ENCODE measurements around the gene PTK6.
"Not testable (repeated sequence)": the region's sequence is repeated elsewhere in the genome, so short reads cannot be mapped to it uniquely, and the experiment has no call there.

PTK6 gene

GRCh38 chr20:63495167-63495720, 41.9 kb downstream of the PTK6 start:
- no peak for DNase-seq (ENCODE audit: low read depth, low spot score)

DNA sequence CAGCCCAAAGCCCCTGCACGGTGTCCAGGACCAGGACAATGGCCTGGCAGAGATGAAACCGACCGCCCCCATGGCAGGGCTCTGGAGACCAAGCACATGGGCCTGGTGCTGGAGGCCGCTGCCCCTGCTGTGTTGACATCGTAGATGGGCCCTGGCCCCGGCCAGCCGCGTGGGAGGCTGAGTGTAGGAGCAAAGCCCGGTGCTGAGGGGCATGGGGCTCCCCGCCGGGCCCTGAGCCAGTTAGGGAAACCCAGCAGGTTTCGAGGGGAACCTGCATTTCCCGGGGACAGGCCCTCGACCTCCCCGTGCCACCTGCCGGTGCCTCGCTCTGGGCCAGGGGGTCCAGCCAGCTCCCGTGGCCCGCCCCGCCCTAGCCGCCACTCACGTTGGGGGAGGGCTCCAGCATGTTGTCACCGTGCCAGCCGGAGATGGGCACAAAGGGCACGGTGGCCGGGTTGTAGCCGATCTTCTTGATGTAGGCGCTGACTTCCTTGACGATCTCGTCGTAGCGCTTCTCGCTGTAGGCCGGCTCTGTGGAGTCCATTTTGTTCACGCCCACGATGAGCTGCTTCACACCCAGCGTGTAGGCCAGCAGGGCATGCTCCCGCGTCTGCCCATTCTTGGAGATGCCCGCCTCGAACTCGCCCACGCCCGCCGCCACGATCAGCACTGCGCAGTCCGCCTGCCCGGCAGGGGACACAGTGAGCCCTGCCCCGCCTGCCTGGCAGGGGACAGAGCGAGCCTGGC, 42.6 kb downstream of the PTK6 start:
- no peak for DNase-seq (ENCODE audit: low read depth, low spot score)

- no peak for DNase-seq (ENCODE audit: low read depth, low spot score)
Measured at GRCh38 chr20:63494084-63494419, 43.1 kb downstream of the PTK6 start.

DNA sequence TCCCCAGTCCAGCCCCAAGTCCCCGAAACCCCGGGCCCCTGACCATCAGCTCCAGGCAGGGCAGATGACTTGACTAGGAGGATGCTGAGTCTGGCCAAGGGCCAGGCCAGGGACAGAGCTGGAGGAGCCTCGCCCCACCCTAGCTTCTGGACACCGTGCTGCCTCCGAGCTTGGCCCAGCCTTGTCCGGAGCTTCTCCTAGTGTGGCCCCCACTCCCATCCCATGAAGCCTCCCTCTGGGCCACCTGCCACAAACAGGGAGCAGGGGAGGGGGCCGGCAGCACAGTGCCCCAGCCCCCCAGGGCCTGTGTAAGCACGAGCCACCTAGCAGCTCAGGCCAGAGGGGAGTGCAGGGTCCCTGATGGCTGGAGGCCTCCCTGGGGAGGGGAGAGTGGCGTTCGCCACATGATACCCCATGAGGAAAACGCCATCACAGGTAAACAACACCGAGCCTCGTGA, 43.6 kb downstream of the PTK6 start:
- DNase-seq (ENCODE audit: low read depth, low spot score) = no peak

DNA sequence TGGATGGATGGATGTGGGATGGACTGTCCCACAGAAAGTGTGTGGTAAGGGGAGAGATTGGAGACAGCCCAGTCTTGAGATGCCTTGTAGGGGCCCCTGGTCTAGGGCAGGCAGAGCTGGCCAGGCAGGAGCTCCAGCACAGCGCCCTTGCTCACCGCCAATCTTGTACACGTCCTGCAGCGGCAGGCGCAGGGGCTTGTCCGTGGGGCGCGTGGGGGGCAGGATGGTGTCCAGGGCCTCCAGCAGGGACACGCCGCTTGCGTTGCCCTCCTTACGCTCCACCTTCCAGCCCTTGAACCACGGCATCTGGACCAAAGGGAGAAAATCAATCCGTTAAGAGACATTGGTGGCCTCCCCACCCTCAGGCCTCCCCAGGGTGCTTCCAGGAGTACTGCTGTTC, 44.2 kb downstream of the PTK6 start:
- DNase-seq (ENCODE audit: low read depth, low spot score) = no peak

- DNase-seq (ENCODE audit: low read depth, low spot score) = no peak
Measured at GRCh38 chr20:63492518-63492917, 44.7 kb downstream of the PTK6 start.

- no peak for DNase-seq (ENCODE audit: low read depth, low spot score)
Measured at GRCh38 chr20:63491635-63492230, 45.4 kb downstream of the PTK6 start.

DNA sequence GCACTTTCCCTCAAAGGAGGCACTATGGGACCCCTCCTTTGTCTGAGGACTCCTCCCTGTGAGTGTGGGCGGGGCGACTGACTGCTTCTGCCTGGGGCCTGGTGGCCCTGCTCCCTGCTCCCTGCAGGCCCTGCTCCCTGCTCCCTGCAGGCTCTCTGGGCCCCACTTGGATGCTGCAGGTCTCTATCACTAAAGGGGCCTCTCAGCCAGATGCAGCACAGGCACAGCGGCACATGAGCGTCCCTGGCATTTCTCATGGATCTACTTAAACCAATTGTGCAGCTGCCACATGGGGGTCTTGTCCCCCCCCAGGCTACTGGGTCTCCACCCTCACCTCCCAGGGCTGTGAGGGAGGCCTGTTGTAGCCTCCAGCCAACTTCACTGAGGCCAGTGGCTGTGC, 46.1 kb downstream of the PTK6 start:
- no peak for DNase-seq (ENCODE audit: low read depth, low spot score)

DNA sequence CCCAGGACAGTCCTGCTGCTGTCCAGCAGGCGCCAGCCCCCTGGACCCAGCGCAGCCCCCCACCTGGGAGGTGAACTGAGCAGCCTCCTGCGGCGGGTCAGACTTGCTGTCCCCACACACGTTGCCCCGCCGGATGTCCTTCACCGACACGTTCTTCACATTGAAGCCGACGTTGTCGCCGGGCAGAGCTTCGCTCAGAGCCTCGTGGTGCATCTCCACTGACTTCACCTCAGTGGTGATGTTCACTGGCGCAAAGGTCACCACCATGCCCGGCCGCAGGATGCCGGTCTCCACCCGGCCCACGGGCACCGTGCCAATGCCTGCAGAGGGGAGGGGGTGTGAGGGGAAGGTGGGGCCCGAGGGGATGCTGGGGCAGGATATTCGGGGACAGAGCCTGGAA, 46.8 kb downstream of the PTK6 start:
- DNase-seq (ENCODE audit: low read depth, low spot score) = no peak

GRCh38 chr20:63488315-63489251, 48.6 kb downstream of the PTK6 start:
- no peak for DNase-seq (ENCODE audit: low read depth, low spot score)

GRCh38 chr20:63487781-63488241, 49.4 kb downstream of the PTK6 start:
- no peak for DNase-seq (ENCODE audit: low read depth, low spot score)

GRCh38 chr20:63487116-63487764, 49.9 kb downstream of the PTK6 start:
- no peak for DNase-seq (ENCODE audit: low read depth, low spot score)

DNA sequence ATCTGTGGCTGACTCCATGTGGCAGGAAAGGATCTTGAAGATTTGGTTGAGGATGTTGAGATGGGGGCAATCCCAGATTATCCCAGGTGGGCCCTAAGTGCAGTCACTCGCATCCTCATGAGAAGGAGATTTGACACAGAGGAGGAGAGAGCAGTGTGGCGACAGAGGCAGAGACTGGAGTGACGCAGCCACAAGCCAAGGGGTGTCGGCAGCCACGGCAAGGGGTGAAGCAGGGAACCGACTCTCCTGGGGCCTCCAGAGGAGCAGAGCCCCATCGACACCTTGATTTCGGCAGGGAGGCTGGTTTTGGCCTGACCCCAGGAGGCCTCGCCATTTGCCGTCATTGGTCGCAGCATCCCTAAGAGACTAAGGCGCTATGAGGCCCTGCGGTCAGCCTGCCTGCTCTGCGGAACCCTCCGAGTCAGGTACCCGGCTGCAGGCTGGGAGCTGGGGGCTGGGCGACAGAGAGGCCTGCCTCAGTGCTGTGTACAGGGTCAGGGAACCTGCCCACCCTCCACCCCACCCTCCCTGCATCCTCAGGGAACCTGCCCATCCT, 50.8 kb downstream of the PTK6 start:
- no peak for DNase-seq (ENCODE audit: low read depth, low spot score)

GRCh38 chr20:63484651-63485403, 52.3 kb downstream of the PTK6 start:
- no peak for DNase-seq (ENCODE audit: low read depth, low spot score)

GRCh38 chr20:63484236-63484635, 52.9 kb downstream of the PTK6 start:
- no peak for DNase-seq (ENCODE audit: low read depth, low spot score)

DNA sequence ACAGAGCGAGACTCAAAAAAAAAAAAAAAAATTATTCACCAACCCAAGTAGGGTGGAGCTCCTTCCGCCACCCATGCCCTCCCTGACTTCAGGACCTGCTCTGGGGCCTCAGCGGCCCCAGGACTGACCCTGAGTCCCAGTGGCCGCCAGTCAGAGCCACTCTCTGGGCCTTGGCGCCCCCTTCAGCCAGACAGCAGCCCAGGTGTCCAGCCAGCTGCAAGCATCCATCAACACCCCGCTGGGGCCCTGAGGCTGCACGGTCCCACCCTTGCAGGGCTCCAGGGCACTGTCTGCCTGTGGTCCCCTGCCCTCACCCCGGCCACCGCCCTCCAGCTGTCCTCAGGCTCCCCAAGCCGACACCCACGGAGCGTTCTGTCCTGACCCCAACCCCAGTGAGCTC, 53.3 kb downstream of the PTK6 start:
- no peak for DNase-seq (ENCODE audit: low read depth, low spot score)

GRCh38 chr20:63482021-63482587, 55.1 kb downstream of the PTK6 start:
- no peak for DNase-seq (ENCODE audit: low read depth, low spot score)

- no peak for DNase-seq (ENCODE audit: low read depth, low spot score)
Measured at GRCh38 chr20:63481503-63481902, 55.7 kb downstream of the PTK6 start.

GRCh38 chr20:63479695-63480419, 57.3 kb downstream of the PTK6 start:
- DNase-seq (ENCODE audit: low read depth, low spot score) = not testable (repeated sequence)
